Natural killer cell (primary cell): ENCODE data around the gene NLRP1. TPM values are rescaled to one million over a fixed set of nuclear protein-coding genes. Genes with fewer than 3 reads are reported as not detected.

ENCODE experiments used
- ATAC-seq, 3 donors: fragments of 150-1000 bp in 2 of 3; fragments of 200-7000 bp in 1 of 3; cut with Tn5 transposase; 1 replicate in 1 of 3; 2 replicates in 2 of 3; pipeline ENCODE4 v1.10.0; 2021; ENCODE audit warnings: mild to moderate bottlenecking in 2 of 3, moderate library complexity in 2 of 3
- DNase-seq, 2 donors: peaks; one replicate each; pipeline versions ENCODE4 v3.0.0 to v3.0.0-alpha.2; 2013 to 2021; ENCODE audit warnings: mixed read lengths in 1 of 2
- H3K27ac ChIP-seq: one replicate; pipeline ENCODE4 v1.5.1; 2013; ENCODE audit warnings: mild to moderate bottlenecking, low read length
- H3K27me3 ChIP-seq: one replicate; pipeline ENCODE4 v1.6.1; 2013; ENCODE audit warnings: low read length; ENCODE audit not compliant: control insufficient read depth, insufficient read depth
- H3K36me3 ChIP-seq: one replicate; pipeline ENCODE4 v1.6.1; 2013; ENCODE audit warnings: low read length; ENCODE audit not compliant: control insufficient read depth, insufficient read depth
- H3K4me1 ChIP-seq: one replicate; pipeline ENCODE4 v1.6.1; 2013; ENCODE audit warnings: low read length; ENCODE audit not compliant: control insufficient read depth, insufficient read depth
- H3K4me3 ChIP-seq: one replicate; pipeline ENCODE4 v1.5.1; 2013; ENCODE audit warnings: low read length
- H3K9me3 ChIP-seq: one replicate; pipeline ENCODE4 v1.6.1; 2013; ENCODE audit warnings: low read length; ENCODE audit not compliant: control insufficient read depth, insufficient read depth
- H3K27ac Mint-ChIP-seq, 2 donors: one replicate each; pipeline ENCODE4 v1.8.0; 2022; ENCODE audit warnings: mild to moderate bottlenecking in 2 of 2, mixed read lengths in 2 of 2, moderate library complexity in 1 of 2
- H3K27me3 Mint-ChIP-seq, 2 donors: one replicate each; pipeline ENCODE4 v1.8.0; 2022; ENCODE audit warnings: low read depth in 2 of 2, mixed read lengths in 2 of 2
- H3K36me3 Mint-ChIP-seq: one replicate; pipeline ENCODE4 v1.8.0; 2022; ENCODE audit warnings: mixed read lengths
- H3K4me1 Mint-ChIP-seq, 2 donors: one replicate each; pipeline ENCODE4 v1.8.0; 2022; ENCODE audit warnings: mixed read lengths in 2 of 2
- H3K4me3 Mint-ChIP-seq: one replicate; pipeline ENCODE4 v1.8.0; 2022; ENCODE audit warnings: mild to moderate bottlenecking, moderate library complexity, mixed read lengths
- H3K9me3 Mint-ChIP-seq, 2 donors: one replicate each; pipeline ENCODE4 v1.8.0; 2022; ENCODE audit warnings: mixed read lengths in 2 of 2
- WGBS: methylation state at CpG from one replicate; pipeline ENCODE4 v1.1.7; 2013; ENCODE audit warnings: missing lambda C conversion rate; ENCODE audit not compliant: insufficient coverage; 5-methylcytosine and 5-hydroxymethylcytosine counted together
- intact Hi-C: fragments of 100-400 bp; cut with micrococcal nuclease; formaldehyde crosslinking; loops from one replicate; pipeline ENCODE4 v1.14.2; 2022
- total RNA-seq, 4 donors: library from RNA; stranded (reverse); fragments of 120-200 nt in 1 of 4; gene quantifications; one replicate each; pipeline versions ENCODE4 v1.2.3 to v1.2.4, GENCODE V29; 2013 to 2022
- TF ChIP-seq, protein P1 (sequence below): fragments of 200-600 bp; IDR thresholded peaks from one replicate; pipeline ENCODE4 v1.8.0; 2022; ENCODE audit warnings: antibody characterized with exemption

The NLRP1 gene
- total RNA-seq, 3 donors from 2014 or later (not counting 1 experiment from before 2014, with no cell fraction given) = 206 to 237 (median 209) TPM

DNA sequence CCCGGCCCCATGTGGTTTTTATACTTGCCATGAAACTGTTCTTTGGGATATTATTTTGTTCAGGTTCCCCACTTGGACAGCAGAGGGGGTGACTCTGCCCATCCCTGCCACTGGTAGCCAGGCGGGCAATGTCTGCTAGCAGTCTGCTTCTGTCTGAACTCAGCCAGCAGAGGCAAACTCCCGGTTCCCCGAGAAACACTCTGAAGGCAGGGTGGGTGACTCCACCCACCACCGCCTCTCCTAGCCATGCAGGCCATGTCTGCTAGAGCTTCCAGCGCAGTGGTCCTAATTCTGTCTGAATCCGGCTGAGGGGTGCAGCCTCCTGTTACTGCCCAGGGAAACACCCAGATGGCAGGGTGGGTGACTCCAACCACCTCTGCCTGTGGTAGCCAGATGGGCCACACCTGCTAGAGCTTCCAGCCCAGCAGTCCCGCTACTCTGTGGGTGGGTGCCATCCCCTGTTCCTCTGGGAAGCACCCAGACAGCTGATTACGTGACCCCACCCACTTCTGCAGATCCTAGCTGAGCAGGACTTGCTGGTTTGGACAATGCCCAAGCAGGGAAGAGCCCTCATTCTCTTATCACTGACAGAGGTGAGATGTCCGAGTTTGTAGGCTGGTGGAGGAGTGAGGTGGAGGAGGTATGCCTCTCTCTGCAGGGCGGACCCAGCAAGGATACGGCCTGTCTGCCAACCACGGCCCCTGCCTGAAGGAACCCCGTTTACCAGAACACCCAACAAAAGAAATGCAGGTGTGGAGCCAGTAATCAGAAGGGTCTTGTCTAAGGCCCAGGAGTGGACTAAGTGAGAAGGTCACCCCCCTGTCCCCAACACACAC lies 22.4 kb downstream of the NLRP1 start:
- no peak overlapping the region for H3K4me3 ChIP-seq
- H3K4me1 Mint-ChIP-seq = peaks cover 31 to 33% of the 10 kb centered on the region in 2 donors

DNA sequence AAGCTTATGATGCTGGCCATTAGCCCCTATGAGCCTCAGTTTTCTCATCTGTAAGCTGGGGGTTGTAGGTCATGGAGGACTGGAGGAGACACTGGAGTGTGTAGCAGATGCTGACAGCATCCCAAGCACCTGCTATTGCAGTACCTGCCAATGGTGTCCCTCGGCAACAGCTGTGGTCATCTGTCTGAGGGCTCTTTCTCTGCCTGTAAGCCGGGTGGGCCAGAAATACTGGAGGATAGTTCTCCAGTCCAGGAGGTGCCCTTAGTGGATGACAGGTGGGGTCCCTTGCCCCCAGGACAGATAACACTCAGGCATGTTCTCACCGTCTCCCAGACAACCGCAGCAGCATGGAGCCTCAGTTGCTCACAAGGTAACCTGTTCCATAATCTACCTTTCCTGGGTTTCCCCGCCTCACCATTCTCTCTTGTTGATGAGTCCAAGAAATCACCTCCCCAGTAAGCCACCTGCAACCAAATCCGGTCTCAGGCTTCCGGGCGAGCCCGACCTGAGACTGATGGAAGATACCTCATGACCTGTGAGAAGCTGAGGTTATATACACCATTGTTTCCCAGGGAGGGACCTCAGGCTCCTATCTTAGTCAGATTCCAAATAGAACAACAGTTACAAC lies 23.8 kb downstream of the NLRP1 start:
- Mint-ChIP-seq H3K4me1 (peaks cover 28 to 36% of the 10 kb centered on the region in 2 donors), H3K27ac (no peak overlapping the region), H3K4me3 (no peak overlapping the region), H3K9me3 (no peaks in the 10 kb centered on the region), H3K27me3 (no peaks in the 10 kb centered on the region), H3K36me3 (no peaks in the 10 kb centered on the region)
- ATAC-seq (no peak), DNase-seq (no peak)
- H3K4me1 ChIP-seq = no peaks in the 10 kb centered on the region
- TF ChIP-seq, protein P1, sequence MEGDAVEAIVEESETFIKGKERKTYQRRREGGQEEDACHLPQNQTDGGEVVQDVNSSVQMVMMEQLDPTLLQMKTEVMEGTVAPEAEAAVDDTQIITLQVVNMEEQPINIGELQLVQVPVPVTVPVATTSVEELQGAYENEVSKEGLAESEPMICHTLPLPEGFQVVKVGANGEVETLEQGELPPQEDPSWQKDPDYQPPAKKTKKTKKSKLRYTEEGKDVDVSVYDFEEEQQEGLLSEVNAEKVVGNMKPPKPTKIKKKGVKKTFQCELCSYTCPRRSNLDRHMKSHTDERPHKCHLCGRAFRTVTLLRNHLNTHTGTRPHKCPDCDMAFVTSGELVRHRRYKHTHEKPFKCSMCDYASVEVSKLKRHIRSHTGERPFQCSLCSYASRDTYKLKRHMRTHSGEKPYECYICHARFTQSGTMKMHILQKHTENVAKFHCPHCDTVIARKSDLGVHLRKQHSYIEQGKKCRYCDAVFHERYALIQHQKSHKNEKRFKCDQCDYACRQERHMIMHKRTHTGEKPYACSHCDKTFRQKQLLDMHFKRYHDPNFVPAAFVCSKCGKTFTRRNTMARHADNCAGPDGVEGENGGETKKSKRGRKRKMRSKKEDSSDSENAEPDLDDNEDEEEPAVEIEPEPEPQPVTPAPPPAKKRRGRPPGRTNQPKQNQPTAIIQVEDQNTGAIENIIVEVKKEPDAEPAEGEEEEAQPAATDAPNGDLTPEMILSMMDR = no peak
- H3K4me3 ChIP-seq = no peak overlapping the region
- 96% methylated on average over 9 of the region's 9 CpGs for whole genome bisulfite sequencing
- H3K27me3 ChIP-seq = no peaks in the 10 kb centered on the region
- intact Hi-C loops = no loop called here
- H3K36me3 ChIP-seq = peaks cover 43% of the 10 kb centered on the region
- H3K27ac ChIP-seq = no peak overlapping the region
- H3K9me3 ChIP-seq = no peaks in the 10 kb centered on the region

More for the DNA sequence above, 22.4 kb downstream of the NLRP1 start:
- WGBS = 98% methylated on average over 13 of the region's 14 CpGs
- Histone ChIP-seq H3K27ac (no peak overlapping the region), H3K4me1 (no peaks in the 10 kb centered on the region), H3K36me3 (peaks cover 46% of the 10 kb centered on the region), H3K27me3 (no peaks in the 10 kb centered on the region), H3K9me3 (no peaks in the 10 kb centered on the region)
- Mint-ChIP-seq H3K27ac (no peak overlapping the region), H3K9me3 (no peaks in the 10 kb centered on the region), H3K4me3 (no peak overlapping the region), H3K36me3 (peaks cover 4% of the 10 kb centered on the region), H3K27me3 (no peaks in the 10 kb centered on the region)
- TF ChIP-seq, protein P1 = no peak
- ATAC-seq = no peak
- intact Hi-C loops = no loop called here
- no peak for DNase-seq

DNA sequence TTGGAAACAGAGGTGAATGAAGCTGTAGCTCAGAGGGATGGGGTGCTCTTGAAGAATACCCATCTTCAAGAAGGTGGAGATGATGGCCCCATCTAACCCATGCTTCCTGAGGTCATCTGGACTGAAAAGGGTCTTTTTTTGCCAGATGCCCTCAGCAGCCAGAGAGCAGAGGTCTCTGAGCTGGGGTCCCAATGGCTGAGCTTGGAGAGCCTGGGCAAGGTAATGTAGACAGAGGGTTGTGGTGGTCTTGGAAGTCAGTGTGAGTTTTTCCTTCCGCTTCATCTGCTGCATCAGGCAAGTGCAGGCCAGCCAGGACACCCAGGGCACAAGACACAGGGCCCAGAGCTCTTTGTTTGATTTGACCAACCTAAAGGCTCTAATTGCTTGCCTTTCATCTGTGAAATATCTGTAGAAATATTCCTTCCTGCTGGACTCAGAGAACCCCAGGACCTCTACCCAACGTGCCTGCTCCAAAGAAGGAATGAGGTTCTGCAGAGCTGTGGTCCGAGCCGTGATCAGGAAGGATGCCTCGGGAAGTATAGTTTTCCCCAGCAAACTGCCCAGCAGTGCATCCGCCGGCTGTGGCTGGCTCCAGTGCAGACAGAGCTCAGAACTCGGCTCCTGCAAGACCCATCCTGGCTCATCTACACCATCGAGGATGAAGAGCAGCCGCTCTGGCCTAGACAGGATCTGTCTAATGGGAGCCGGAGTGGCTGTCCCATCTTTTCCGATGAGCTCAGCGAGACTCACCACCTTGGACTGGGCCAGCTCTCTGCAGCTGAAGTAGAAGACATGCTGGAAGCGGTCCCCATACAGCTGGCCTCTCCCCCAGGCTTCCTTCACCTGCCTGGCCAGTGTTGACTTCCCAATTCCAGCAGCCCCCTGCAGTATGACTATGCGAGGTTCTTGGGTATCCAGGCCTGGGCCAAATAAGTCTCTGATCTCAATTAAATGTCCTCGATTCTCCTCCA lies 25.2 kb downstream of the NLRP1 start:
- Mint-ChIP-seq H3K36me3 (no peaks in the 10 kb centered on the region), H3K27me3 (no peaks in the 10 kb centered on the region), H3K4me3 (no peak overlapping the region), H3K9me3 (no peaks in the 10 kb centered on the region), H3K4me1 (peaks cover 23 to 42% of the 10 kb centered on the region in 2 donors), H3K27ac (no peak overlapping the region)
- WGBS = 97% methylated on average over 15 of the region's 16 CpGs
- intact Hi-C loops = no loop called here
- Histone ChIP-seq H3K27me3 (no peaks in the 10 kb centered on the region), H3K9me3 (no peaks in the 10 kb centered on the region), H3K36me3 (peaks cover 49% of the 10 kb centered on the region), H3K27ac (no peak overlapping the region), H3K4me1 (no peaks in the 10 kb centered on the region), H3K4me3 (no peak overlapping the region)
- DNase-seq = no peak
- TF ChIP-seq, protein P1 = no peak
- ATAC-seq = no peak
